Measurements from ENCODE around the gene NDEL1.

NDEL1 gene

DNA sequence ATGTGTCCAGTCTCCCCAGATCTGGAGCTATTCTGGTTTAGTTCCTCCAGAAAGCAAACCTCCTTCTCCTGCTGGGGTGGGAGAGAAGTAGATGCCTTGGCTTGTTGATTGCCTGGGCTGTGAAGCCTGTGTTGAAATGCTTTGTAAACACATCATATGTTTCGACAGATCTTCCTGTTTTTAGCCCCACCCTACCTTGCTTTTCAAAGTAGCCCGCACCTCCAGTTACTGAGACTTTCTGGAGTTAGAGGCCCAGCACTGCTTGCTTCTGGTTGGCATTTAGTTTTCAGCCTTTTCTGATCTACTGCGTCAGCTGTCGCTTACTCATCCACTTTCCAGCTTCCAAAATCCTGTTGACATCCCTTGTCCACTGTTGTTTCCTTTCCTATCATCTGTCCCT is 17.9 kb upstream of the NDEL1 start:
- no peak for DNase-seq

GRCh38 chr17:8418471-8418870 is 17.2 kb upstream of the NDEL1 start:
- no peak for DNase-seq

DNA sequence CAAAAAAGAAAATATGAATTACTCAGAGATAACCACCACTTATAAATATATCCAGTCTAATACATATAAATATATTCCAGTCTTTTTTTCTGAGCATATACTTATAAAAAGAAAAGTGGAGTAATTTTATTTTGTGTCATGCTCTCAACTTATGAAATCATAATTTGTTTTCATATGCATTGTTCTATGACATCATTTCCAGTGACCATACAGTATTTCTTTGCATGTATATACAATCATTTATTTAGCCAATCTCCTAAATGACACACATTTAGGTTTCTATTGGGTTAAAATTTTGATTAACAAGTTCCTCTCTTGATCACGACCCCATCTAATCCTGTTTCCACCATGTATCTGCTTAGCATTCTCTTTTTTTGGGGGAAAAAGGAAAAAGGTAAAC is 16.4 kb upstream of the NDEL1 start:
- no peak for DNase-seq

DNA sequence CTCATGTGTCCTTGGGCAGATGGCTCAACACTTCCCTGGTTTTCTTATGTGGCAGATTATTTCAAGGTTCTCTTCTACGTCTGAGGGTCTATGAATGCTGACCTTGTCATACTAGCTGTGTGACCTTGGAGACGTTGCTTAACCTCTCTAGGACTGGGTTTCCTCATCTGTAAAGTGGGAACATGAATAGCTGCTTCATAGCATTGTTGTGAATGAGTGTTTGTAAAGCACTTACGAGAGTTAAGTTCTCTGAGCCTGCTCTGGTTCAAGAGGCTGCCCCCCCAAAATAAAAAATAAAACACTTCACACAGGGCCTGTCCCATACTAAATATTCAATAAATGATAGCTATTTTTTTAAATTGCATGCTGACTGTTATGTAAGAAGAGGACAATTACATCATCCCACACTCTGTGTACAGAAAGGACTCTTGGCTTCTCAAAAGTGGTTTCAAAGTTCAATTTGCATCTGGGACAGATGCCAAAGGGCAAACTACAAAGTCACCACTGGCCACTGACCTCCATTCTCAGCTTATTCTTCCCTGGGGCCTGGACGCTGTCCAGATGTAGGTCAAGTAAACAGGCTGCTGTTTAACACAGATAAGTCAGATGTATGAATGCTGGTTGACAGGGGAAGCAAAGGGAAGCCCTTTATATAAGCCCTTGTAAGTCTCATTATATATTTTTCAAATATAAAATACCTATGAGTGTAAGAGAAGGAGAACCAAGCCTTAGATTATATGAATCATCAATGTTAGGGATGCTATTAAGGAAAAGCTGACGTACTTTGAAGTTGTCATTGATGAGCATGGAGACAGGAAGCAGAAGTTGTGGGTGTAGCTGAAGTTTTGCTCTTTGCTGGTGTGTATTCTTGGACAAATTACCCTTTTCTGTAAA is 15.4 kb upstream of the NDEL1 start:
- no peak for DNase-seq

GRCh38 chr17:8421571-8421970 is 14.1 kb upstream of the NDEL1 start:
- DNase-seq = no peak

- DNase-seq = no peak
These were observed 9.5 kb upstream of the NDEL1 start for GRCh38 chr17:8426094-8426720.

DNA sequence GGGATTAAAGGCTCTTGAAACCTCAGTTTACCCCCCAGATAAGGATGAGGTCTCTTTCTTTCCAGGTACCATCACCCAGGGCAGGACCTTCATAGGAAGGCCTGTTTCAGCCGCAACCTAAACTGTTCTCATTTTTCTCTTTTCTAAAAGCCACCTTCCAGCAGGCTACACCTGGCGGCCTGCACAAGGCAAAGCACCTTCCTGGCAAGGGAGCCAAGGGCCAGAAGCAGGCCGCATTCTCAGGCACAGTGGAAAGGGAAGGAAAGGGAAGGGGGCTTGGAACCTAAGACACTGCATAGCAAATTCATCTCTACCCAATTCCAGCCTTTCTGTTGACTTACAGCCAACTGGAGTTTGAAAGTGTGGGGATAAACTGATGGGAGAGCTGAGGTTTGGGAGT is 8.9 kb upstream of the NDEL1 start:
- no peak for DNase-seq

DNA sequence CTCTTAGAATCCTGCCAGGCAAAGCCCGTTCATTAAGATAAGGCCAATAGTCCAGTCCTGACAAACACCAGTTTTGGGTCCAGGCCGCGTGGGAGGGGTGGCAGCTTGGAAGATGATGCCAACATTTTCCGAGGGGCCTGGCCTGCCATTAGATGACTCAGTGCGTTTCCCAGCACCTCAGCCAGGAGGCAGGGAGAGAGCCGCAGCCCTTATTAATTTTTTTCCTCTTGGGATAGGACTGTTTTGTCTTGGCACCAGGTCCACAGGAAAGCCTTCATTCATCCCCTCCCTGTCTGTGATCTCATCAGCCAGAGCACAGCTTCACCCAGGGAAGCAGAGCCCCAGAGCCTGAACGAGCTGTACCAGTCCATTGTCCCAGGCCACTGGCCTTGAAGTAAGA is 4.7 kb upstream of the NDEL1 start:
- no peak for DNase-seq

DNA sequence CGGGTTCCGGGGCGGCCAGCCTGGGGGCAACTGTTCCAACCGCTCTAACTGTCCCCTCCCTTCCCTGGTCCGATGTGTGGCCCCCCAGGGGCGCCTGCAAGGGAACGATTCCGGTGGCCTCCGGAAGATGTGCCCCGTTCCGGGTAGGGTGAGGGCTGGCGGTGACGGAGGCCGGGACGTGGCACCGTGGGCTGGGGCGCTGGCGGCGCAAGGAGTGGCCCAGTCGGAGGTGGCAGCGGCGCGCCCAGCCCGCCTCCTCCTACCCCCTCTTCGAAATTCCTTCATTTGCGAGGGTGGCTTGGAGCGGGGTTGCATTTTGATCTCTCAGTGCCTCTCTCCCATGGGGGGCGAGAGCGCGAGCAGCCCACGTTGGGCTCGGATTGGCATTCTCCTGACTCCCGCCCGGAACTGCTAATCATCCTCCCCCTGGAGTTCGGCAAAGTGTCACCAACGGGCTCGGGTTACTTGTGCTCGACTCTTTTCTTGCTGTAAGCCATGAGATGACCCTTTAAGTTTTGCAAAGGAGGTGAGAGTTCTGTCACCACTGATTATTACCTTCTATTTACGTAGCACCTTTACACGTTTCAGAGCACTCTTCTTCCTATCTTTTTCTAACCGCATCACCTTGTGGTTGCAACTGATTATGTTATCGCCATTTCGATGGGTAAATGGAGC is 622 bp downstream of the NDEL1 start:
- peak; percentile 22 for DNase-seq

GRCh38 chr17:8436844-8437171 is 1.1 kb downstream of the NDEL1 start:
- no peak for DNase-seq

DNA sequence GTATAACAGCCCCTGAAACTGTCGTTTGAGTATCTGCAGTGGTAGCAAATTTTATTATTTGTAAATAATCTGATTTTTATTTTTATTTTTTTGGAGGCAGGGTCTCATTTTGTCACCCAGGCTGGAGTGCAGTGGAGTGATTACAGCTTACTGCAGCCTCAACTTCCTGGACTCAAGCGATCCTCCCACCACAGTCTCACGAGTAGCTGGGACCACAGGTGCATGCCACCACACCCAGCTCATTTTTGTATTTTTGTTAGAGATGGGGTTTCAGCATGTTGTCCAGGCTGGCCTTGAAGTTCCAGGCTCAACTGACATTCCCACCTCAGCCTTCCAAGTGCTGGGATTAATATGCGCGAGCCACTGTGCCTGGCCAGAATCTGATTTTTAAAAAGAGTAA is 2.8 kb downstream of the NDEL1 start:
- no peak for DNase-seq

- no peak for DNase-seq
These were observed 4.0 kb downstream of the NDEL1 start for GRCh38 chr17:8439681-8440080.

- DNase-seq = no peak
These were observed 6.0 kb downstream of the NDEL1 start for GRCh38 chr17:8441690-8442089.

- DNase-seq = no peak
These were observed 6.6 kb downstream of the NDEL1 start for GRCh38 chr17:8442310-8442709.

DNA sequence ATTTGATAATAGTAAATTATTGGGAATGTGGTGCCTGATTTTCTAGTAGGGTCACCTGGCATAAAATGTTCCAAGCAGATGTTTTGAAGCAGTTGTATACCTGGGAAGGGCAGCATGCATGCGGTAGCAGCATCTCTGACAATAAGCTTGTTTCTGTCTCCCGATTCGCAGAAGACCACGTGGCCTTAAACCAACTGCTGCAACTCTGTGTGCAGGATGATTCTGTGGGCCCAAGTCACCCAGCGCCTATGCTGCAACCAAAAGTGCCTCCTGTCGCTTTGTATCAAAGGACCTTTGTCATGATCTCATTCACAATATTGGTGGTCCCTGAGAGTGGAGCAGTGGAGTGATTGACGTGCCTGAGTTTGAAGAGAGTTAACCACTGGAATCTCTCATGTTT is 8.1 kb downstream of the NDEL1 start:
- no peak for DNase-seq

DNA sequence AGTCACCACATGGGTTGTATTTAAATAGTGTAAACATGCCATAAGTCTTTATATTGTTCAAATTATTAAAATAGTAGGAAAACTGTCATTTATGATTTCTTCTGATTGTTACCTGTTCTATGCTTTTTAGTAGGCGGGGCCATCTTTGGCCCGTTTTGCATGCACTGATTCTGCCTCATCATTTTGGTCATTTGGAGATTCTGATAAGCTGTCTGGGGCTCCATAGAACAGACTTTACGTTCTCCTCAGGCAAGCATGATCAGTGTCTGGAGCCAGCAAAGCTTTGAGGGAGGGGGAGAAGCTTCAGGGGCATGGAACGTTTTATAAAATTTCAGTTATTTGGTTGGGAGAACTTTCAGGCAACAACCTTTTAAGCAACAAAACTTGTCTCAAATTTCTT is 8.8 kb downstream of the NDEL1 start:
- DNase-seq = no peak

DNA sequence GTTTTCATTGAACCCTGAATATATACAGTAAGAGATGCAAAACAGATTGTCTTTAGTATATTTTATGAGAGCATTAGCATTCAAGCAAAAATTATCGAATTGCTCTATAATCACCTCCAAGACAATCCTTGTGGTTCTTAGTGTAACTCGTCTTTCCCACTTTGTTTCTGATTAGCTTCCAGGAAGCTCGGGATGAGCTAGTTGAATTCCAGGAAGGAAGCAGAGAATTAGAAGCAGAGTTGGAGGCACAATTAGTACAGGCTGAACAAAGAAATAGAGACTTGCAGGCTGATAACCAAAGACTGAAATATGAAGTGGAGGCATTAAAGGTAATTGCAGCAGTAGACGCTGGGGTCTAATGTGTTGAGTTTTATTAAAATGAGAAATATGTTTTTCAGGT is 9.9 kb downstream of the NDEL1 start:
- DNase-seq = no peak

DNA sequence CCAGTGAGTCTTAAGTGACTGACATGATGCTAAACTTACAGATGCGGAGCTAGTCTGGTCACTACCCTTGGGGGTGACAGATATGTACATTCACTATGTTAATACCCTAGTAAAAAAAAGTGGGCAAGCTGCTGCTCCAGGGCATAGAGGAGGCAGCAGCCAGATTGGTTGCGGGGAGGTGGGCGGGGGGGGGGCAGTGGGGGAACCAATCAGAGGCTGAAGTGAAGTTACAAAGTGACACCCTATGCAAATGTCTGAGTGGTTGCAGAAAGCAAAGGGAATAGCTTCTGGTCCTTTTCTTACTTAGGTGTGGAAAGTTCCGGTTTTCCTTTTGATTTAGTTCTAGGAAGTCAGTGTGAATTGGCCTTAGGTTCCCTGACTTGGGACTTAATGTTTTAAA is 12.1 kb downstream of the NDEL1 start:
- no peak for DNase-seq

DNA sequence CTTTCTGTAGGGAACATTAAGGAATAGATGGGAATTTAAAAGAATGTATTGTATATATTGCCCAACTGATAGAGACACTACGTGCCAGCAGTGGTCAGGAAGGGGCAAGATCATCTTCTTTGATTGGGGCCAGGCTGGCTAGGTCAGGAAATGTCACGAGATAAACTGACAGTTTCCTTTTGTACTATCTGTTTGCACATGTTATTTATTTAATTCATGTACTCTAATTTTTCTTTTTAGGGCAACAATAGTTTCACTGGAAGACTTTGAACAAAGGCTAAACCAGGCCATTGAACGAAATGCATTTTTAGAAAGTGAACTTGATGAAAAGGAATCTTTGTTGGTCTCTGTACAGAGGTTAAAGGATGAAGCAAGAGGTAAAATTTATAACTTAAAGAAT is 12.6 kb downstream of the NDEL1 start:
- DNase-seq = no peak

GRCh38 chr17:8451933-8452614 is 16.4 kb downstream of the NDEL1 start:
- no peak for DNase-seq

DNA sequence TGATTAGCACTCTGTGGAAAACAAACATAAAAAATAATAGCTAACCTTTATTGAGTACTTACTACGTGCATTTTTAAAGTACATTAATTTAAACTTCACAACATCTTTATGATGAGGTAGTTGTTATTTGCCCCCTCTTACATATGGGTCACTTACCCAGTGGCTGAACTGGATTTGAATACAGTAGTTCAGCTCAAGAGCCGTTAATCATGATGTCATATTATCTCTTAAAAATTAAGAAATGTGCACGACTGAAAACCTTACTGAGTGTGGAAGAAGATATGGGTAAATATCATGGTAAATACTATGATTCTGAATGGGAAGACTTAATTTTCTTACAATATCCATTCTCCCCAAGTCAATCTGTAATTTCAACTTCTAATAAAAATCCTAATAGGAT is 17.6 kb downstream of the NDEL1 start:
- no peak for DNase-seq

DNA sequence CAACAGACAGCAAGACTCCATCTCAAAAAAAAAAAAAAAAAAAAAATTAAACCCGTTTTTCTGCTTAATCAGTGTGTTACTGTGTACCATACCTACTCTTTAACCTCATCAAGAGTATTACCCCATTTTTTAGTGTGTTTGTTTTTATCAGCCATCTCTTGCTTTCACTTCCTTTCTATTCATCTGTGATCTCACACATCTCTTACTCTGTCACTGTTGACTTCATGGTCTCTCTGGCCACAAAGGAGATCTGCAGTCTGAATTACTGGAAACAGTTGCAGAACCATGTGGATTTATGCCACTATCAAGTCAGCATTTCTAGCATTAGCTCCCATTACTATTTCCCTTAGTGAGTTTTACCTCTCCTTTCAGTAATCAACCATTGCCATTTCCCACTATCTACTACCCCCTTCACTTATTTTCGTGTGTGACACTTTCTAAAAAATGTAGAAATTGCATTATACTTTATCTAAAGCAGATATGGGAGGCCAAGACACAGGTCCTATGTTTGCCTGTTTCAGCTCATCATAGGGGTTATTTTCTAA is 20.1 kb downstream of the NDEL1 start:
- no peak for DNase-seq

- DNase-seq = no peak
These were observed 22.4 kb downstream of the NDEL1 start for GRCh38 chr17:8458128-8458527.
